WTC11 (cell line): ENCODE data around the gene SEC31B. TPM values are rescaled to one million over a fixed set of nuclear protein-coding genes. Genes with fewer than 3 reads are reported as not detected.

Experiments used
- ATF1 ChIP-seq: sonication (generic); formaldehyde crosslinking; IDR thresholded peaks from 2 replicates; pipeline ENCODE4 v1.8.1; 2023; ENCODE audit warnings: mild to moderate bottlenecking, moderate library complexity, missing genetic modification reagents
- ATF2 ChIP-seq: sonication (generic); formaldehyde crosslinking; IDR thresholded peaks from 2 replicates; pipeline ENCODE4 v1.8.1; 2022; ENCODE audit warnings: low read depth, missing genetic modification reagents, borderline replicate concordance
- ATF3 ChIP-seq: sonication (generic); formaldehyde crosslinking; conservative IDR thresholded peaks from 2 replicates; pipeline ENCODE4 v1.8.1; 2022; ENCODE audit warnings: mild to moderate bottlenecking, missing genetic modification reagents
- CBFB ChIP-seq: sonication (generic); formaldehyde crosslinking; IDR thresholded peaks from 2 replicates; pipeline ENCODE4 v1.8.1; 2022; ENCODE audit warnings: mild to moderate bottlenecking, low read depth, missing genetic modification reagents
- CTCF ChIP-seq: fragments of 200-600 bp; IDR thresholded peaks from 2 replicates; pipeline ENCODE4 v1.8.0; 2022; ENCODE audit warnings: antibody characterized with exemption
- ELF4 ChIP-seq: sonication (generic); formaldehyde crosslinking; IDR thresholded peaks from 2 replicates; pipeline ENCODE4 v1.8.1; 2022; ENCODE audit warnings: low read depth, mild to moderate bottlenecking, moderate library complexity, missing genetic modification reagents
- ETV6 ChIP-seq: sonication (generic); formaldehyde crosslinking; IDR thresholded peaks from 2 replicates; pipeline ENCODE4 v1.8.1; 2022; ENCODE audit warnings: mild to moderate bottlenecking, missing genetic modification reagents
- FOXP4 ChIP-seq: sonication (generic); formaldehyde crosslinking; IDR thresholded peaks from 2 replicates; pipeline ENCODE4 v1.8.0; 2022; ENCODE audit warnings: mild to moderate bottlenecking, missing genetic modification reagents
- KAT7 ChIP-seq: sonication (generic); formaldehyde crosslinking; IDR thresholded peaks from 2 replicates; pipeline ENCODE4 v1.8.1; 2023; ENCODE audit warnings: missing genetic modification reagents, mild to moderate bottlenecking, borderline replicate concordance
- MAX ChIP-seq: sonication (generic); formaldehyde crosslinking; IDR thresholded peaks from 2 replicates; pipeline ENCODE4 v1.8.0; 2022; ENCODE audit warnings: mild to moderate bottlenecking, missing genetic modification reagents
- MLX ChIP-seq: sonication (generic); formaldehyde crosslinking; IDR thresholded peaks from 2 replicates; pipeline ENCODE4 v1.8.1; 2023; ENCODE audit warnings: mild to moderate bottlenecking, missing genetic modification reagents, moderate library complexity
- NR1H2 ChIP-seq: sonication (generic); formaldehyde crosslinking; IDR thresholded peaks from 2 replicates; pipeline ENCODE4 v1.9.0; 2021; ENCODE audit warnings: mild to moderate bottlenecking, moderate library complexity, missing genetic modification reagents
- OVOL2 ChIP-seq: fragments of 250-450 bp; sonication (Bioruptor Pico); IDR thresholded peaks from 2 replicates; pipeline ENCODE4 v1.9.0; 2021; ENCODE audit warnings: mild to moderate bottlenecking, borderline replicate concordance
- SMAD4 ChIP-seq: sonication (generic); formaldehyde crosslinking; IDR thresholded peaks from 2 replicates; pipeline ENCODE4 v1.8.0; 2022; ENCODE audit warnings: mild to moderate bottlenecking, missing genetic modification reagents
- STAT6 ChIP-seq: sonication (generic); formaldehyde crosslinking; conservative IDR thresholded peaks from 2 replicates; pipeline ENCODE4 v1.8.1; 2023; ENCODE audit warnings: mild to moderate bottlenecking, low read depth, missing genetic modification reagents, moderate library complexity
- TEAD1 ChIP-seq: sonication (generic); formaldehyde crosslinking; IDR thresholded peaks from 2 replicates; pipeline ENCODE4 v1.8.0; 2022; ENCODE audit warnings: mild to moderate bottlenecking, missing genetic modification reagents
- TEAD4 ChIP-seq: sonication (generic); formaldehyde crosslinking; IDR thresholded peaks from 2 replicates; pipeline ENCODE4 v1.8.0; 2022; ENCODE audit warnings: mild to moderate bottlenecking, missing genetic modification reagents
- USF2 ChIP-seq: sonication (generic); formaldehyde crosslinking; IDR thresholded peaks from 2 replicates; pipeline ENCODE4 v1.8.1; 2023; ENCODE audit warnings: mild to moderate bottlenecking, missing genetic modification reagents, moderate library complexity
- ZBTB43 ChIP-seq: sonication (generic); formaldehyde crosslinking; IDR thresholded peaks from 2 replicates; pipeline ENCODE4 v1.8.1; 2023; ENCODE audit warnings: mild to moderate bottlenecking, missing genetic modification reagents
- ZNF121 ChIP-seq: sonication (generic); formaldehyde crosslinking; IDR thresholded peaks from 2 replicates; pipeline ENCODE4 v1.8.0; 2023; ENCODE audit warnings: missing genetic modification reagents
- ZNF138 ChIP-seq: sonication (generic); formaldehyde crosslinking; conservative IDR thresholded peaks from 2 replicates; pipeline ENCODE4 v1.8.1; 2022; ENCODE audit warnings: mild to moderate bottlenecking, moderate library complexity, missing genetic modification reagents
- ZNF263 ChIP-seq: sonication (generic); formaldehyde crosslinking; IDR thresholded peaks from 2 replicates; pipeline ENCODE4 v1.8.1; 2022; ENCODE audit warnings: low read depth, mild to moderate bottlenecking, moderate library complexity, missing genetic modification reagents
- ZNF416 ChIP-seq: fragments of 250-450 bp; sonication (Bioruptor Pico); IDR thresholded peaks from 2 replicates; pipeline ENCODE4 v1.9.0; 2021; ENCODE audit warnings: mild to moderate bottlenecking, inconsistent platforms
- ZNF425 ChIP-seq: fragments of 250-450 bp; sonication (Bioruptor Pico); conservative IDR thresholded peaks from 2 replicates; pipeline ENCODE4 v1.9.0; 2021; ENCODE audit warnings: mild to moderate bottlenecking
- ZNF671 ChIP-seq: fragments of 250-450 bp; sonication (Bioruptor Pico); IDR thresholded peaks from 2 replicates; pipeline ENCODE4 v1.8.0; 2021; ENCODE audit warnings: mild to moderate bottlenecking
- total RNA-seq: library from RNA; stranded (reverse); gene quantifications from 3 replicates; pipeline ENCODE4 v1.2.3, GENCODE V29; 2021

The SEC31B gene
- total RNA-seq, 1 experiment from 2014 or later, result 6.7 TPM

- TF ChIP-seq MLX (0 out of 2 replicates have a peak, but pooled peaks have one; percentile 77), ZNF138 (CRISPR knock-in tag) (peak; percentile 71), ZNF671 (peak; percentile 31; the same call in 1 of the 2 replicates), ATF2 (CRISPR knock-in tag) (no peak), ATF1 (CRISPR knock-in tag) (no peak), ZNF263 (CRISPR knock-in tag) (no peak), MAX (CRISPR knock-in tag) (peak; percentile 93), ZNF425 (CRISPR knock-in tag) (no peak), ETV6 (peak; percentile 81), ZBTB43 (0 out of 2 replicates have a peak, but pooled peaks have one; percentile 70), CBFB (CRISPR knock-in tag) (no peak), ELF4 (CRISPR knock-in tag) (no peak), SMAD4 (CRISPR knock-in tag) (0 out of 2 replicates have a peak, but pooled peaks have one; percentile 18), OVOL2 (CRISPR knock-in tag) (no peak), FOXP4 (CRISPR knock-in tag) (peak; percentile 92), NR1H2 (CRISPR knock-in tag) (no peak), CTCF (peak; percentile 67; the same call in 1 of the 2 replicates), TEAD4 (CRISPR knock-in tag) (no peak), TEAD1 (CRISPR knock-in tag) (peak; percentile 84), ZNF416 (CRISPR knock-in tag) (peak; percentile 56; the same call in 1 of the 2 replicates), KAT7 (CRISPR knock-in tag) (no peak), STAT6 (CRISPR knock-in tag) (no peak), USF2 (CRISPR knock-in tag) (peak; percentile 57), ATF3 (0 out of 2 replicates have a peak, but pooled peaks have one; percentile 32), ZNF121 (CRISPR knock-in tag) (0 out of 2 replicates have a peak, but pooled peaks have one; percentile 48)
Measured at GRCh38 chr10:100562008-100562672, 42.5 kb upstream of the SEC31B start (continued).
